HepG2 (cell line): Measurements from ENCODE around the gene ERRFI1.

ENCODE experiments used
- ATF2 ChIP-seq: sonication (generic); formaldehyde crosslinking; IDR thresholded peaks from 2 replicates; pipeline ENCODE4 v1.4.0; 2020; ENCODE audit warnings: missing genetic modification reagents
- CTCF ChIP-seq: sonication (generic); formaldehyde crosslinking; IDR thresholded peaks from 2 replicates; pipeline ENCODE4 v1.5.0; 2020; ENCODE audit warnings: mild to moderate bottlenecking, missing genetic modification reagents, moderate library complexity
- ELK4 ChIP-seq: sonication (generic); formaldehyde crosslinking; IDR thresholded peaks from 2 replicates; pipeline ENCODE4 v1.9.0; 2021; ENCODE audit warnings: missing genetic modification reagents, borderline replicate concordance
- EZH2 ChIP-seq: conservative IDR thresholded peaks from 2 replicates; pipeline ENCODE4 v1.6.1; 2012; ENCODE audit warnings: mild to moderate bottlenecking, low read depth, low read length, moderate library complexity
- RFXANK ChIP-seq: IDR thresholded peaks from 2 replicates; pipeline ENCODE4 v1.6.1; 2016
- SMC3 ChIP-seq: IDR thresholded peaks from 2 replicates; pipeline ENCODE4 v1.6.1; 2011; ENCODE audit warnings: low read length, improper control_type of control experiment
- SSRP1 ChIP-seq: IDR thresholded peaks from 2 replicates; pipeline ENCODE4 v1.6.1; 2016; ENCODE audit warnings: control low read depth
- TAF1 ChIP-seq: sonication (generic); formaldehyde crosslinking; IDR thresholded peaks from 2 replicates; pipeline ENCODE4 v1.4.0; 2020; ENCODE audit warnings: missing genetic modification reagents
- ZNF333 ChIP-seq: sonication (generic); formaldehyde crosslinking; IDR thresholded peaks from 2 replicates; pipeline ENCODE4 v1.4.0; 2020; ENCODE audit warnings: mild to moderate bottlenecking, missing genetic modification reagents, borderline replicate concordance
- ZNF781 ChIP-seq: sonication (generic); formaldehyde crosslinking; IDR thresholded peaks from 2 replicates; pipeline ENCODE4 v1.5.1; 2020; ENCODE audit warnings: borderline replicate concordance, mild to moderate bottlenecking, missing genetic modification reagents; ENCODE audit errors: not compliant biosample characterization
- ZNF792 ChIP-seq: IDR thresholded peaks from 2 replicates; pipeline ENCODE4 v1.6.1; 2016

DNA sequence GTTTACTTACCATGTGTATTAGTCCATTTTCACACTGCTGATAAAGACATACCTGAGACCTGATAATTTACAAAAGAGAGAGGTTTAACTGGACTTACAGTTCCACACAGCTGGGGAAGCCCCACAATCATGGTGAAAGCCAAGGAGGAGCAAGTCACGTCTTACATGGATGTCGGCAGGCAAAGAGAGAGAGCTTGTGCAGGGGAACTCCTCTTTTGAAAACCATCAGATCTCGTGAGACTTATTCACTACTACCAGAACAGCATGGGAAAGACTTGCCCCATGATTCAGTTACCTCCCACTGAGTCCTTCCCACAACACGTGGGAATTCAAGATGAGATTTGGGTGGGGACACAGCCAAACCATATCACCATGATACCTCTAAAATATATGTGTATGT, 39.3 kb upstream of the ERRFI1 start:
- TF ChIP-seq ZNF781 (no peak), CTCF (CRISPR knock-in tag) (no peak), EZH2 (no peak), ZNF792 (CRISPR knock-in tag) (no peak), SSRP1 (no peak), ELK4 (no peak), ATF2 (no peak), ZNF333 (CRISPR knock-in tag) (no peak), SMC3 (no peak), RFXANK (CRISPR knock-in tag) (no peak), TAF1 (CRISPR knock-in tag) (no peak)
